ENCODE results near the gene PATL2.

DNA sequence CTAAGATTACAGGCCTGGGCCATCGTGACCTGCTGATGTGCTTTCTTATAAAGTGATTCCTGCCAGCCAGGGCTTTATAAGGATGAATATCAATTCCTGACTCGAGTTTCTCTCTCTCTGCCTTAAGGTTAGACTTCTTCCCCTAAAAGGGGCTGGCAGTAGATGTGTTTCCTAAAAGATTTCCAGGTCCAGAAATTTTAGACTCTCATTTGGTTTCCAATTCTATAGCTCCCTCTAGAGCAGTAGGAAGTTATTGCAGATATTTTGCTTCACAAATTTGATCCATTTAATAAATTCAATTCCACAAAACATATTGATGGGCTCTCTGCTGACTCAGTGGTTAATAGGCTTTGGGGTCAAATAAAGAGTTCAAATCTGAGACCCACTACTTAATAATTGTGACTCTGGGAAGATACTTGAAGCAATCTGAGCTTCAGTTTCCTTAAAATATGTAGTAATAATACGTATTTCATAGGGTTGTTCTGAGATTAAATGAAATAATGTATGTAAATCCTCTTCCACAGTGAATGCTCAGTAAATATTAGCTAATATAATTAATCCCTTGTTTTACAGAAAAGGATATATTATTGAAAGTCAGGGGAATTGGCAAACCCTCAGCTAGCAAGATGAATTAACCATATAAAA is 27.3 kb upstream of the PATL2 start:
- TF ChIP-seq POLR2A (IDR thresholded peaks at IDR 0.05) (no peak), CTCF (IDR thresholded peaks at IDR 0.05) (peak in 2 of 3 experiments; percentile 68 to 77)

Measured in vagina (tissue), 2 donors.